H1 (cell line): ENCODE data around the gene HIC1. TPM values are rescaled to one million over a fixed set of nuclear protein-coding genes. Genes with fewer than 3 reads are reported as not detected.

Source experiments
- CTCF ChIA-PET: fragments of 300-600 bp; sonication (Branson Sonifier 250); formaldehyde crosslinking; loops from one replicate; lab custom pipeline; 2021; ENCODE audit not compliant: partially characterized antibody; lab: Charles Lee
- POLR2A ChIA-PET: fragments of 300-600 bp; sonication (Branson Sonifier 250); formaldehyde crosslinking; loops from one replicate; lab custom pipeline; 2021; ENCODE audit warnings: inconsistent platforms; ENCODE audit not compliant: partially characterized antibody; lab: Charles Lee
- DNase-seq, 2 experiments: peaks; one replicate each; pipeline versions ENCODE4 v3.0.0 to v3.0.0-alpha.2; 2010 to 2022; ENCODE audit warnings: low spot score in 2 of 2, low read depth in 1 of 2, mixed read lengths in 1 of 2
- FAIRE-seq: peaks from 2 replicates; lab custom pipeline; 2011; peaks lifted over from hg19 to GRCh38; lab: Jason Lieb, UNC
- H2AFZ ChIP-seq: 2 replicates; pipeline ENCODE4 v1.8.1; 2012; ENCODE audit warnings: low read length, inconsistent platforms
- H2AK5ac ChIP-seq: 2 replicates; pipeline ENCODE4 v1.6.1; 2013; ENCODE audit warnings: low read depth, low read length
- H2BK120ac ChIP-seq: replicated peaks from 2 replicates; pipeline ENCODE3; 2013; ENCODE audit warnings: low read depth, low read length, inconsistent platforms
- H2BK12ac ChIP-seq: 2 replicates; pipeline ENCODE4 v1.6.1; 2013; ENCODE audit warnings: low read depth, low read length
- H2BK15ac ChIP-seq: 2 replicates; pipeline ENCODE4 v1.6.1; 2013; ENCODE audit warnings: low read length
- H2BK20ac ChIP-seq: 2 replicates; pipeline ENCODE4 v1.6.1; 2013; ENCODE audit warnings: low read length
- H2BK5ac ChIP-seq: 2 replicates; pipeline ENCODE4 v1.6.1; 2013; ENCODE audit warnings: low read depth, low read length
- H3K14ac ChIP-seq: 2 replicates; pipeline ENCODE4 v1.6.1; 2013; ENCODE audit warnings: inconsistent platforms; ENCODE audit not compliant: insufficient read length
- H3K18ac ChIP-seq: 2 replicates; pipeline ENCODE4 v1.6.1; 2013; ENCODE audit warnings: low read length; ENCODE audit errors: extremely low read depth
- H3K23ac ChIP-seq: 2 replicates; pipeline ENCODE4 v1.6.1; 2013; ENCODE audit warnings: inconsistent platforms; ENCODE audit not compliant: insufficient read length
- H3K23me2 ChIP-seq: 2 replicates; pipeline ENCODE4 v1.6.1; 2013; ENCODE audit warnings: low read depth, low read length
- H3K27ac ChIP-seq: 2 replicates; pipeline ENCODE4 v1.6.1; 2011; ENCODE audit warnings: low read depth, low read length, inconsistent platforms
- H3K27me3 ChIP-seq, 4 experiments: replicated peaks in 1 of 4; 1 replicate in 1 of 4; 2 replicates in 3 of 4; pipeline versions ENCODE4 v1.6.1 to v1.8.1; 2011 to 2013; ENCODE audit warnings: low read length in 3 of 4, mild to moderate bottlenecking in 3 of 4, inconsistent platforms in 2 of 4, mixed read lengths in 2 of 4, moderate library complexity in 1 of 4; ENCODE audit not compliant: control insufficient read depth in 3 of 4, insufficient read depth in 3 of 4; ENCODE audit errors: extremely low read depth in 1 of 4
- H3K36me3 ChIP-seq, 4 experiments: 2 replicates each; pipeline versions ENCODE4 v1.6.1 to v1.8.1; 2011 to 2013; ENCODE audit warnings: mild to moderate bottlenecking in 4 of 4, low read length in 3 of 4, moderate library complexity in 2 of 4, control low read depth in 1 of 4, inconsistent platforms in 1 of 4; ENCODE audit not compliant: insufficient read depth in 4 of 4, control insufficient read depth in 2 of 4
- H3K4ac ChIP-seq: replicated peaks from 2 replicates; pipeline ENCODE3; 2013; ENCODE audit warnings: low read length, low read depth, mixed read lengths, inconsistent platforms; ENCODE audit not compliant: insufficient read length
- H3K4me1 ChIP-seq, 4 experiments: replicated peaks in 1 of 4; 1 replicate in 1 of 4; 2 replicates in 3 of 4; pipeline versions ENCODE4 v1.6.1 to v1.8.1; 2011 to 2013; ENCODE audit warnings: low read length in 3 of 4, inconsistent platforms in 2 of 4, mixed read lengths in 1 of 4; ENCODE audit not compliant: insufficient read depth in 4 of 4, control insufficient read depth in 3 of 4
- H3K4me2 ChIP-seq, 2 experiments: 2 replicates each; pipeline versions ENCODE4 v1.6.1 to v1.8.1; 2011 to 2013; ENCODE audit warnings: low read depth in 2 of 2, low read length in 2 of 2, control low read depth in 1 of 2, inconsistent platforms in 1 of 2, mild to moderate bottlenecking in 1 of 2; ENCODE audit not compliant: insufficient read depth in 1 of 2
- H3K4me3 ChIP-seq, 4 experiments: fragments of 200-600, 300-600 bp in 1 of 4; sonication (generic), shearing (Covaris generic), sonication (Bioruptor Twin) in 1 of 4; 2 replicates each; pipeline versions ENCODE4 v1.5.1 to v1.8.1; 2011 to 2016; ENCODE audit warnings: low read length in 4 of 4, low read depth in 3 of 4, control low read depth in 2 of 4, inconsistent platforms in 2 of 4, mild to moderate bottlenecking in 2 of 4, mixed read lengths in 1 of 4, moderate library complexity in 1 of 4; ENCODE audit not compliant: insufficient read depth in 2 of 4; ENCODE audit errors: extremely low read depth in 1 of 4
- H3K56ac ChIP-seq: replicated peaks from 2 replicates; pipeline ENCODE3; 2013; ENCODE audit warnings: low read depth, mild to moderate bottlenecking, mixed read lengths, low read length, inconsistent platforms; ENCODE audit not compliant: insufficient read length
- H3K79me1 ChIP-seq: 2 replicates; pipeline ENCODE4 v1.6.1; 2013; ENCODE audit warnings: low read depth, low read length, control low read depth
- H3K79me2 ChIP-seq, 2 experiments: 2 replicates each; pipeline versions ENCODE4 v1.6.1 to v1.8.1; 2012 to 2013; ENCODE audit warnings: low read length in 2 of 2, mild to moderate bottlenecking in 2 of 2, inconsistent platforms in 1 of 2; ENCODE audit not compliant: insufficient read depth in 2 of 2, control insufficient read depth in 1 of 2
- H3K9ac ChIP-seq, 4 experiments: replicated peaks in 1 of 4; 1 replicate in 1 of 4; 2 replicates in 3 of 4; pipeline versions ENCODE4 v1.6.1 to v1.8.1; 2011 to 2013; ENCODE audit warnings: low read depth in 3 of 4, low read length in 3 of 4, control low read depth in 2 of 4, mild to moderate bottlenecking in 2 of 4, moderate library complexity in 2 of 4, inconsistent platforms in 1 of 4; ENCODE audit errors: extremely low read depth in 1 of 4
- H3K9me3 ChIP-seq, 2 experiments: 2 replicates each; pipeline versions ENCODE4 v1.6.1 to v1.8.1; 2012 to 2013; ENCODE audit warnings: mild to moderate bottlenecking in 2 of 2, moderate library complexity in 2 of 2, control low read depth in 1 of 2, inconsistent platforms in 1 of 2, low read depth in 1 of 2, low read length in 1 of 2, mixed read lengths in 1 of 2; ENCODE audit not compliant: insufficient read depth in 2 of 2
- H4K20me1 ChIP-seq, 2 experiments: replicated peaks in 1 of 2; 2 replicates each; pipeline versions ENCODE3 to v1.8.1; 2011 to 2013; ENCODE audit warnings: inconsistent platforms in 2 of 2, low read length in 2 of 2, mild to moderate bottlenecking in 1 of 2; ENCODE audit not compliant: insufficient read depth in 2 of 2, control insufficient read depth in 1 of 2
- H4K5ac ChIP-seq: 2 replicates; pipeline ENCODE4 v1.6.1; 2013; ENCODE audit warnings: low read length, low read depth, mixed read lengths, inconsistent platforms; ENCODE audit not compliant: insufficient read length
- H4K8ac ChIP-seq: 2 replicates; pipeline ENCODE4 v1.8.0; 2013; ENCODE audit warnings: mild to moderate bottlenecking, moderate library complexity, low read length, inconsistent platforms; ENCODE audit not compliant: insufficient read depth; ENCODE audit errors: extremely low read depth
- H4K91ac ChIP-seq: replicated peaks from 2 replicates; pipeline ENCODE3; 2013; ENCODE audit warnings: low read length, mixed read lengths, inconsistent platforms; ENCODE audit not compliant: insufficient read length
- CBX5 ChIP-seq: fragments of 300-800, 300-1000 bp; sonication (generic); IDR thresholded peaks from 2 replicates; pipeline ENCODE4 v1.7.1; 2016; ENCODE audit warnings: antibody characterized with exemption, low read length, low read depth
- CEBPB ChIP-seq: IDR thresholded peaks from 2 replicates; pipeline ENCODE4 v1.6.1; 2012; ENCODE audit warnings: low read depth, low read length
- EGR1 ChIP-seq: IDR thresholded peaks from 2 replicates; pipeline ENCODE4 v1.6.1; 2011; ENCODE audit warnings: low read depth, low read length, borderline replicate concordance
- HDAC2 ChIP-seq, 2 experiments: fragments of 300-600 bp in 1 of 2; sonication (generic) in 1 of 2; IDR thresholded peaks; 2 replicates each; pipeline ENCODE4 v1.6.1; 2011 to 2012; ENCODE audit warnings: low read depth in 2 of 2, low read length in 2 of 2, mild to moderate bottlenecking in 2 of 2, moderate library complexity in 2 of 2, borderline replicate concordance in 1 of 2, inconsistent platforms in 1 of 2
- JUND ChIP-seq: IDR thresholded peaks from 2 replicates; pipeline ENCODE4 v1.6.1; 2011; ENCODE audit warnings: mild to moderate bottlenecking, improper control_type of control experiment, low read length
- KDM5A ChIP-seq: fragments of 200-600 bp; IDR thresholded peaks from 2 replicates; pipeline ENCODE4 v1.7.1; 2012; ENCODE audit warnings: mild to moderate bottlenecking, low read length, inconsistent platforms, mixed read lengths
- RXRA ChIP-seq: IDR thresholded peaks from 2 replicates; pipeline ENCODE4 v1.6.1; 2011; ENCODE audit warnings: low read depth, mild to moderate bottlenecking, low read length, moderate library complexity; ENCODE audit not compliant: insufficient read depth
- SIX5 ChIP-seq: IDR thresholded peaks from 2 replicates; pipeline ENCODE4 v1.6.1; 2011; ENCODE audit warnings: mild to moderate bottlenecking, low read depth, low read length
- SP1 ChIP-seq: IDR thresholded peaks from 2 replicates; pipeline ENCODE4 v1.6.1; 2011; ENCODE audit warnings: low read depth, low read length
- SP4 ChIP-seq: IDR thresholded peaks from 2 replicates; pipeline ENCODE4 v1.6.1; 2012; ENCODE audit warnings: low read length, inconsistent platforms
- ZNF274 ChIP-seq: IDR thresholded peaks from 2 replicates; pipeline ENCODE4 v1.7.0; 2012; ENCODE audit warnings: low read length, borderline replicate concordance; ENCODE audit errors: extremely low read depth
- WGBS, 2 experiments: shearing (Covaris generic) in 1 of 2; methylation state at CpG; one replicate each; pipeline versions ENCODE4 v1.1.6 to v1.1.7; 2013 to 2015; ENCODE audit warnings: low lambda C conversion rate in 2 of 2, mixed read lengths in 2 of 2, inconsistent platforms in 1 of 2, low coverage in 1 of 2, missing lambda C conversion rate in 1 of 2; ENCODE audit not compliant: insufficient replicate concordance in 2 of 2, insufficient coverage in 1 of 2, insufficient read length in 1 of 2; ENCODE audit errors: extremely low coverage in 1 of 2, missing lambda C conversion rate in 1 of 2; 5-methylcytosine and 5-hydroxymethylcytosine counted together
- polyA plus RNA-seq, 7 experiments: library from polyadenylated mRNA; depleted of rRNA in 3 of 7; stranded (reverse) in 5 of 7; unstranded in 2 of 7; fragments of >200 nt in 5 of 7; fragments of 200-250 nt in 2 of 7; gene quantifications; 1 replicate in 5 of 7; 2 replicates in 1 of 7; 4 replicates in 1 of 7; pipeline versions ENCODE4 v1.2.1 to v1.2.3, GENCODE V29; 2011 to 2013; ENCODE audit warnings: missing spikeins in 2 of 7, mixed read lengths in 2 of 7
- total RNA-seq: library from RNA; stranded (reverse); fragmentation: NEBNext Ultra II Directional; extraction: Animal tissue kit (Norgen Biotek cat#: 25700); gene quantifications from 2 replicates; pipeline ENCODE4 v1.2.1, GENCODE V29; 2021
- TF ChIP-seq, protein P1 (sequence below), 3 experiments: IDR thresholded peaks; 1 replicate in 2 of 3; 2 replicates in 1 of 3; pipeline versions ENCODE4 v1.5.1 to v1.6.1; 2011; ENCODE audit warnings: low read length in 3 of 3, mild to moderate bottlenecking in 3 of 3, inconsistent platforms in 2 of 3, low read depth in 1 of 3, moderate library complexity in 1 of 3; ENCODE audit not compliant: insufficient read depth in 1 of 3; ENCODE audit errors: control extremely low read depth in 1 of 3

The HIC1 gene
- total and polyA plus RNA-seq, 2 of the 8 experiments (the other 6 are each of a cell fraction or from before 2014, with no cell fraction given): 0.06 to 0.09 TPM

DNA sequence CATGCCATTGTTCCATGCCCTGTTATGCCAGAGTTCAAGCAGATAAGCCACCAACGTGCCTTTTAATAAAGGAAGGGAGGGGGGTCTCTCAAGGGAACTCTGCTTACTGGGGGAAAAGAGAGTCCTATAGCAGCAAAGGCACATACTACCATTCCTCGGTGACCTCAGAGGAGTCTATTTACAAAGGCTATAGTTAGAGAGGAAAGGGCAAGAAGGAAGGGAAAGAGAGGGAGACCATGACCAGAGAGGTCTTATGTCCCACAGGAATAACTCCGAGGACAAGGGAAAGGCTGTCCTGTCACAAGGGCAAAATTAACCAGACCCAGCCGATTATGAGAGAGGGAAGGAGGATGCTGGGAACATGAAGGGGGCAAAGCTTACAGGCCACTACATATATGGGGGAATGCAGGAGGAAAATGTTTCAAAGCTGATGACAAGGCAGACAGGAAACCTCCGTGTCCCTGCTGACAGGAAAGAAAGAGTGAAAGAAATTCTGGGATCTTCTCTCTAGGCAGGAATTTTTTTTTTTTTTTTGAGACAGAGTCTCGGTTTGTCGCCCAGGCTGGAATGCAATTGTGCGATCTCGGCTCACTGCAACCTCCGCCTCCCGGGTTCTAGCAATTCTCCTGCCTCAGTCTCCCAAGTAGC is 51.5 kb downstream of the HIC1 start:
- no peak overlapping the region for H2AFZ ChIP-seq
- H3K4me2 ChIP-seq: no peak overlapping the region
- no peak overlapping the region for H3K18ac ChIP-seq
- H3K4me3 ChIP-seq: no peak overlapping the region
- H3K79me2 ChIP-seq: no peaks in the 10 kb centered on the region
- no peak overlapping the region for H2BK20ac ChIP-seq
- H3K9ac ChIP-seq: no peak overlapping the region
- no peaks in the 10 kb centered on the region for H3K23me2 ChIP-seq
- H3K79me1 ChIP-seq: no peaks in the 10 kb centered on the region
- FAIRE-seq (no peak), DNase-seq (no peak)
- no peaks in the 10 kb centered on the region for H3K4me1 ChIP-seq
- no peak overlapping the region for H2BK15ac ChIP-seq
- no peak overlapping the region for H2BK12ac ChIP-seq
- H3K27me3 ChIP-seq: no peaks in the 10 kb centered on the region
- WGBS, 2 experiments: 92% methylated on average over 11 of the region's 11 CpGs; no CpG with 5 or more reads in 1 of the 2 experiments
- no peak overlapping the region for H2BK5ac ChIP-seq
- H4K91ac ChIP-seq: no peak overlapping the region
- no peak overlapping the region for H4K5ac ChIP-seq
- no peak overlapping the region for H2BK120ac ChIP-seq
- H4K20me1 ChIP-seq: no peaks in the 10 kb centered on the region
- ChIA-PET CTCF (interaction anchor here (1.0 to 4.0 kb wide), 4 partner anchors 12 to 139 kb away, joined by 3 to 27 read pairs (median 4); no protein-coding TSS in a partner anchor), POLR2A (no interaction called here)
- no peak overlapping the region for H4K8ac ChIP-seq
- H2AK5ac ChIP-seq: no peak overlapping the region
- no peak overlapping the region for H3K23ac ChIP-seq
- no peak overlapping the region for H3K14ac ChIP-seq
- H3K36me3 ChIP-seq: no peaks in the 10 kb centered on the region; a peak in 1 of 8 replicates
- H3K9me3 ChIP-seq: no peaks in the 10 kb centered on the region
- no peak overlapping the region for H3K27ac ChIP-seq
- H3K4ac ChIP-seq: no peak overlapping the region
- H3K56ac ChIP-seq: no peak overlapping the region
- TF ChIP-seq RXRA (no peak), ZNF274 (no peak), SP4 (no peak), KDM5A (no peak), HDAC2 (IDR thresholded peaks at IDR 0.05; ENCODE audit: borderline replicate concordance in 1 of 2, low read depth in 2 of 2, low read length in 2 of 2) (no peak), CEBPB (no peak), CBX5 (no peak), SP1 (no peak), JUND (no peak), EGR1 (no peak), SIX5 (no peak)
- TF ChIP-seq, protein P1, sequence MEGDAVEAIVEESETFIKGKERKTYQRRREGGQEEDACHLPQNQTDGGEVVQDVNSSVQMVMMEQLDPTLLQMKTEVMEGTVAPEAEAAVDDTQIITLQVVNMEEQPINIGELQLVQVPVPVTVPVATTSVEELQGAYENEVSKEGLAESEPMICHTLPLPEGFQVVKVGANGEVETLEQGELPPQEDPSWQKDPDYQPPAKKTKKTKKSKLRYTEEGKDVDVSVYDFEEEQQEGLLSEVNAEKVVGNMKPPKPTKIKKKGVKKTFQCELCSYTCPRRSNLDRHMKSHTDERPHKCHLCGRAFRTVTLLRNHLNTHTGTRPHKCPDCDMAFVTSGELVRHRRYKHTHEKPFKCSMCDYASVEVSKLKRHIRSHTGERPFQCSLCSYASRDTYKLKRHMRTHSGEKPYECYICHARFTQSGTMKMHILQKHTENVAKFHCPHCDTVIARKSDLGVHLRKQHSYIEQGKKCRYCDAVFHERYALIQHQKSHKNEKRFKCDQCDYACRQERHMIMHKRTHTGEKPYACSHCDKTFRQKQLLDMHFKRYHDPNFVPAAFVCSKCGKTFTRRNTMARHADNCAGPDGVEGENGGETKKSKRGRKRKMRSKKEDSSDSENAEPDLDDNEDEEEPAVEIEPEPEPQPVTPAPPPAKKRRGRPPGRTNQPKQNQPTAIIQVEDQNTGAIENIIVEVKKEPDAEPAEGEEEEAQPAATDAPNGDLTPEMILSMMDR (IDR thresholded peaks at IDR 0.05; ENCODE audit: control extremely low read depth in 1 of 3, insufficient read depth in 1 of 3, low read depth in 1 of 3, low read length in 3 of 3): no peak
